Inflammatory macrophage treated with lipopolysaccharide for 1 hour (primary cell): ENCODE measurements around the gene TEAD1.

ENCODE experiments used
- DNase-seq, 2 donors: peaks; one replicate each; pipeline ENCODE4 v3.0.0-alpha.2; 2020 to 2022

The TEAD1 gene

GRCh38 chr11:12715941-12716340 lies 41.7 kb downstream of the TEAD1 start:
- no peak for DNase-seq

GRCh38 chr11:12716816-12717215 lies 42.6 kb downstream of the TEAD1 start:
- no peak for DNase-seq

GRCh38 chr11:12717851-12718291 lies 43.6 kb downstream of the TEAD1 start:
- DNase-seq, result no peak

GRCh38 chr11:12719221-12719620 lies 45.0 kb downstream of the TEAD1 start:
- no peak for DNase-seq

GRCh38 chr11:12721816-12722604 lies 47.8 kb downstream of the TEAD1 start:
- no peak for DNase-seq

- DNase-seq, result no peak
Observed at GRCh38 chr11:12723421-12724300, 49.4 kb downstream of the TEAD1 start.

GRCh38 chr11:12724301-12725054 lies 50.3 kb downstream of the TEAD1 start:
- DNase-seq, result no peak

GRCh38 chr11:12725055-12725862 lies 51.0 kb downstream of the TEAD1 start:
- DNase-seq, result no peak

- DNase-seq, result no peak
Observed at GRCh38 chr11:12725863-12726682, 51.9 kb downstream of the TEAD1 start.

GRCh38 chr11:12727563-12728211 lies 53.5 kb downstream of the TEAD1 start:
- DNase-seq, result no peak

- no peak for DNase-seq
Observed at GRCh38 chr11:12728417-12728816, 54.2 kb downstream of the TEAD1 start.

GRCh38 chr11:12729941-12730340 lies 55.7 kb downstream of the TEAD1 start:
- DNase-seq, result no peak

- DNase-seq, result no peak
Observed at GRCh38 chr11:12731841-12732336, 57.7 kb downstream of the TEAD1 start.

GRCh38 chr11:12733091-12733490 lies 58.9 kb downstream of the TEAD1 start:
- no peak for DNase-seq

- DNase-seq, result no peak
Observed at GRCh38 chr11:12734625-12735024, 60.4 kb downstream of the TEAD1 start.

GRCh38 chr11:12735262-12735661 lies 61.0 kb downstream of the TEAD1 start:
- DNase-seq, result no peak

GRCh38 chr11:12737024-12737423 lies 62.8 kb downstream of the TEAD1 start:
- no peak for DNase-seq

- DNase-seq, result no peak
Observed at GRCh38 chr11:12741671-12742216, 67.5 kb downstream of the TEAD1 start.

GRCh38 chr11:12743834-12744449 lies 69.7 kb downstream of the TEAD1 start:
- DNase-seq, result no peak
